Caco-2 (cell line): ENCODE data around the gene ZNF557. TPM values are rescaled to one million over a fixed set of nuclear protein-coding genes. Genes with fewer than 3 reads are reported as not detected.
"Not testable (repeated sequence)": the region's sequence is repeated elsewhere in the genome, so short reads cannot be mapped to it uniquely, and the experiment has no call there.

Experiments
- Bru-seq: library from RNA; stranded (reverse); fragments of 400-500 nt; gene quantifications from one replicate; lab custom pipeline; 2021; lab: Mats Ljungman, UMichigan
- BruChase-seq, 2 experiments: library from RNA; stranded (reverse); fragments of 400-500 nt; gene quantifications; one replicate each; lab custom pipeline; 2021; lab: Mats Ljungman, UMichigan
- BruUV-seq: library from RNA; stranded (reverse); fragments of 400-500 nt; replicated peaks from 2 replicates; lab custom pipeline; 2021; lab: Mats Ljungman, UMichigan
- CTCF ChIA-PET: fragments of 300-600 bp; sonication (Branson Sonifier 250); formaldehyde crosslinking; loops from one replicate; lab custom pipeline; 2022; ENCODE audit warnings: antibody characterized with exemption; lab: Charles Lee
- POLR2A ChIA-PET: fragments of 300-600 bp; sonication (Branson Sonifier 250); formaldehyde crosslinking; loops from one replicate; lab custom pipeline; 2022; ENCODE audit warnings: antibody characterized with exemption; lab: Charles Lee
- DNase-seq, 2 experiments: peaks; one replicate each; pipeline versions ENCODE4 v3.0.0 to v3.0.0-alpha.2; 2020 to 2022
- H3K27me3 ChIP-seq: replicated peaks from 2 replicates; pipeline ENCODE4 v1.6.0; 2011; ENCODE audit warnings: low read length; ENCODE audit not compliant: control insufficient read depth, insufficient read depth
- H3K36me3 ChIP-seq: 2 replicates; pipeline ENCODE4 v1.5.1; 2011; ENCODE audit warnings: low read length; ENCODE audit not compliant: control insufficient read depth, insufficient read depth
- H3K4me1 ChIP-seq: fragments of 250-450 bp; sonication (Bioruptor Pico); 2 replicates; pipeline ENCODE4 v1.5.1; 2020; ENCODE audit warnings: mild to moderate bottlenecking
- H3K4me3 ChIP-seq: 2 replicates; pipeline ENCODE4 v1.5.1; 2011; ENCODE audit warnings: low read depth, mild to moderate bottlenecking, control low read depth, low read length
- H3K9me3 ChIP-seq: fragments of 250-450 bp; sonication (Bioruptor Pico); 2 replicates; pipeline ENCODE4 v1.5.1; 2020; ENCODE audit warnings: mild to moderate bottlenecking, moderate library complexity
- H3K27ac Mint-ChIP-seq: one replicate; pipeline ENCODE4 v1.8.0; 2022; ENCODE audit warnings: mixed read lengths; ENCODE audit not compliant: unreplicated experiment
- H3K27me3 Mint-ChIP-seq: one replicate; pipeline ENCODE4 v1.8.0; 2022; ENCODE audit warnings: mixed read lengths; ENCODE audit not compliant: insufficient read depth, unreplicated experiment
- H3K36me3 Mint-ChIP-seq: one replicate; pipeline ENCODE4 v1.8.0; 2022; ENCODE audit warnings: mild to moderate bottlenecking, mixed read lengths; ENCODE audit not compliant: insufficient read depth, unreplicated experiment
- H3K4me1 Mint-ChIP-seq: one replicate; pipeline ENCODE4 v1.8.0; 2022; ENCODE audit warnings: low read depth, mixed read lengths; ENCODE audit not compliant: unreplicated experiment
- H3K4me3 Mint-ChIP-seq: one replicate; pipeline ENCODE4 v1.8.0; 2022; ENCODE audit warnings: mild to moderate bottlenecking, moderate library complexity, mixed read lengths; ENCODE audit not compliant: unreplicated experiment
- H3K9me3 Mint-ChIP-seq: one replicate; pipeline ENCODE4 v1.8.0; 2022; ENCODE audit warnings: mixed read lengths; ENCODE audit not compliant: unreplicated experiment
- intact Hi-C: fragments of 100-400 bp; cut with micrococcal nuclease; formaldehyde crosslinking; loops from one replicate; pipeline ENCODE4 v1.10.0; 2022; ENCODE audit not compliant: unreplicated experiment
- long read RNA-seq: library from polyadenylated mRNA; stranded (forward); transcript quantifications from one replicate; pipeline ENCODE4 v2.0.0, GENCODE V29; 2022
- total RNA-seq: library from RNA; stranded (reverse); gene quantifications from 2 replicates; pipeline ENCODE4 v1.2.3, GENCODE V29; 2022
- TF ChIP-seq, protein P1 (sequence below), 2 experiments: fragments of 200-600 bp in 1 of 2; IDR thresholded peaks; 1 replicate in 1 of 2; 2 replicates in 1 of 2; pipeline versions ENCODE4 v1.5.1 to v1.8.0; 2011 to 2022; ENCODE audit warnings: antibody characterized with exemption in 1 of 2, control low read depth in 1 of 2, inconsistent platforms in 1 of 2, low read depth in 1 of 2, low read length in 1 of 2, mild to moderate bottlenecking in 1 of 2, moderate library complexity in 1 of 2; ENCODE audit not compliant: insufficient read depth in 1 of 2, severe bottlenecking in 1 of 2, unreplicated experiment in 1 of 2

The ZNF557 gene
- total RNA-seq (8.3 and 8.8 TPM in 2 replicates), Bru-seq, nascent RNA (percentile 71 among the genes with signal in this experiment), BruChase-seq, experiment 1, labeled RNA remaining after a 2-hour chase (percentile 73 among the genes with signal in this experiment), BruChase-seq, experiment 2, labeled RNA remaining after a 6-hour chase (percentile 67 among the genes with signal in this experiment)
- long read RNA-seq, transcript ZNF557-201 (8 exons, 2,268 nt): major isoform, 6 of 13 reads
- long read RNA-seq, partial matches to known transcripts: 2 of 13 reads
- long read RNA-seq, other reads (novel, unspliced or antisense): 5 of 13 reads

GRCh38 chr19:7069042-7069903 lies at the start of gene ZNF557:
Gene ZNF557, plus strand, starts transcription at chr19:7069703. Its CDS starts 5,372 bp downstream, at chr19:7075075.
- Mint-ChIP-seq H3K27ac (peak within 1 kb of the TSS; percentile 70), H3K36me3 (peaks cover 38% of the 10 kb centered on the region), H3K27me3 (no peaks in the 10 kb centered on the region), H3K4me3 (peak within 1 kb of the TSS; percentile 72), H3K9me3 (peaks cover 9% of the 10 kb centered on the region), H3K4me1 (peaks cover 7% of the 10 kb centered on the region)
- peaks cover 6% of the 10 kb centered on the region; the same call in 1 of the 2 replicates for H3K9me3 ChIP-seq
- CTCF ChIA-PET: interaction anchor here (0.6 to 1.0 kb wide), 4 partner anchors 30 to 714 kb away, joined by 4 to 7 read pairs (median 4); no protein-coding TSS in a partner anchor
- intact Hi-C loops: no loop called here
- peak within 1 kb of the TSS; percentile 80 for H3K4me3 ChIP-seq
- H3K4me1 ChIP-seq: no peaks in the 10 kb centered on the region
- POLR2A ChIA-PET: interaction anchor here (0.5 to 1.6 kb wide), 8 partner anchors 8 to 1321 kb away, joined by 3 to 28 read pairs (median 4); partner anchors contain the start of genes ALKBH7 and RAB11B
- peak; percentile 97 to 98 for DNase-seq
- peaks cover 1% of the 10 kb centered on the region for H3K36me3 ChIP-seq
- BruUV-seq: no TSS peak
- TF ChIP-seq, protein P1, sequence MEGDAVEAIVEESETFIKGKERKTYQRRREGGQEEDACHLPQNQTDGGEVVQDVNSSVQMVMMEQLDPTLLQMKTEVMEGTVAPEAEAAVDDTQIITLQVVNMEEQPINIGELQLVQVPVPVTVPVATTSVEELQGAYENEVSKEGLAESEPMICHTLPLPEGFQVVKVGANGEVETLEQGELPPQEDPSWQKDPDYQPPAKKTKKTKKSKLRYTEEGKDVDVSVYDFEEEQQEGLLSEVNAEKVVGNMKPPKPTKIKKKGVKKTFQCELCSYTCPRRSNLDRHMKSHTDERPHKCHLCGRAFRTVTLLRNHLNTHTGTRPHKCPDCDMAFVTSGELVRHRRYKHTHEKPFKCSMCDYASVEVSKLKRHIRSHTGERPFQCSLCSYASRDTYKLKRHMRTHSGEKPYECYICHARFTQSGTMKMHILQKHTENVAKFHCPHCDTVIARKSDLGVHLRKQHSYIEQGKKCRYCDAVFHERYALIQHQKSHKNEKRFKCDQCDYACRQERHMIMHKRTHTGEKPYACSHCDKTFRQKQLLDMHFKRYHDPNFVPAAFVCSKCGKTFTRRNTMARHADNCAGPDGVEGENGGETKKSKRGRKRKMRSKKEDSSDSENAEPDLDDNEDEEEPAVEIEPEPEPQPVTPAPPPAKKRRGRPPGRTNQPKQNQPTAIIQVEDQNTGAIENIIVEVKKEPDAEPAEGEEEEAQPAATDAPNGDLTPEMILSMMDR (IDR thresholded peaks at IDR 0.05; ENCODE audit: insufficient read depth in 1 of 2, low read depth in 1 of 2, low read length in 1 of 2, severe bottlenecking in 1 of 2, unreplicated experiment in 1 of 2): no peak
- H3K27me3 ChIP-seq: no peaks in the 10 kb centered on the region

DNA sequence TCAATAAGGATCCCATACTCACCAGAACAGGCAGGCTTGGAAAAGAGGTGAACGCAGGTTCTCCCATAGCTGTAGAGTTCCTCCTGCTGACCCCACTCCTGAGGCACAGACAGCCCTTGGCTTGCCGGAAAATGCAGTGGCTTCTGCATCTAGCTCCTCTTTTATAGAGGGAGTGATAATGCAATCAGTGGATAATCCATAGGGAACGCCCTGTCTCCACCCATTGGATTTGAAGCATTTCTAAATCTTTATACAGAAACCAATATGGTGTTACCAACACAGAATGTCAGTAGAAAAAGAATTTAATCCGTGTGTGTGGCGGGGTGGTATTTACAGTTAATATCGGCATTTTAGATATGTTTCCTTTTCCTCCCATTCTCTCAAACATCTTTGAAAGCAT lies 48.2 kb upstream of the ZNF557 start, which contains the start of gene MBD3L2B:
TSS of gene MBD3L2B (minus strand) at position 101 of the 400 bp plus-strand sequence. CDS start at position 67, 34 bp downstream.
- POLR2A ChIA-PET, H3K9me3 Mint-ChIP-seq: not testable (repeated sequence)

DNA sequence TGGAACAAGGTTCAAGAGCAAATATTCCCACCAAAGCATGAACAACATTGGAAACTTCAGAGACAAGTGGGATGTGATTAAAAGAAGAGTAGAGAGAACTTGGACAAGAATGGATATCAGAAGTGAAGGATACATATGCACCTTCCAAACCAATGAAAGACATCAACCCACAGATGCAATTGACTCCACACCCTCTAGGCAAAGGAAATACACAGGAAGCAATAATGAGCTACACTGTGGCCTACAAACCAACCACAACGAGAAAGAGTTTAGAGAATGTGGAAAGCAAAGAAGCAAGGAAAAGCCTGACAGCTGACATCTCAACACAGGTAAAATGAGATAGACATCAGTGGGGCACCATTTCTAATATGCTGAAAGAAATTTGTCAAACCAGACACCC lies 40.7 kb upstream of the ZNF557 start:
- H3K9me3 ChIP-seq, POLR2A ChIA-PET, H3K36me3 Mint-ChIP-seq, intact Hi-C loops, CTCF ChIA-PET, H3K36me3 ChIP-seq, H3K4me1 ChIP-seq, H3K27ac Mint-ChIP-seq, DNase-seq, H3K9me3 Mint-ChIP-seq, BruUV-seq, H3K27me3 Mint-ChIP-seq, H3K4me1 Mint-ChIP-seq, H3K4me3 Mint-ChIP-seq, H3K4me3 ChIP-seq, H3K27me3 ChIP-seq: not testable (repeated sequence)

More for the DNA sequence above, 48.2 kb upstream of the ZNF557 start, which contains the start of gene MBD3L2B:
- H3K4me1 Mint-ChIP-seq, H3K4me3 ChIP-seq, DNase-seq, H3K9me3 ChIP-seq, H3K36me3 ChIP-seq, H3K4me3 Mint-ChIP-seq, H3K27ac Mint-ChIP-seq, H3K36me3 Mint-ChIP-seq, CTCF ChIA-PET, H3K27me3 Mint-ChIP-seq, H3K4me1 ChIP-seq, intact Hi-C loops, BruUV-seq, H3K27me3 ChIP-seq: not testable (repeated sequence)

- DNase-seq, BruUV-seq, H3K36me3 ChIP-seq, POLR2A ChIA-PET, H3K36me3 Mint-ChIP-seq, H3K4me1 ChIP-seq, H3K27me3 Mint-ChIP-seq, H3K27ac Mint-ChIP-seq, H3K9me3 ChIP-seq, H3K4me1 Mint-ChIP-seq, CTCF ChIA-PET, H3K4me3 Mint-ChIP-seq, intact Hi-C loops, H3K4me3 ChIP-seq, H3K9me3 Mint-ChIP-seq, H3K27me3 ChIP-seq: not testable (repeated sequence)
These were observed 39.2 kb upstream of the ZNF557 start, which contains the start of gene MBD3L5 for GRCh38 chr19:7030278-7030677. Gene MBD3L5, plus strand, starts transcription at chr19:7030578. Its CDS starts 34 bp downstream, at chr19:7030612.

DNA sequence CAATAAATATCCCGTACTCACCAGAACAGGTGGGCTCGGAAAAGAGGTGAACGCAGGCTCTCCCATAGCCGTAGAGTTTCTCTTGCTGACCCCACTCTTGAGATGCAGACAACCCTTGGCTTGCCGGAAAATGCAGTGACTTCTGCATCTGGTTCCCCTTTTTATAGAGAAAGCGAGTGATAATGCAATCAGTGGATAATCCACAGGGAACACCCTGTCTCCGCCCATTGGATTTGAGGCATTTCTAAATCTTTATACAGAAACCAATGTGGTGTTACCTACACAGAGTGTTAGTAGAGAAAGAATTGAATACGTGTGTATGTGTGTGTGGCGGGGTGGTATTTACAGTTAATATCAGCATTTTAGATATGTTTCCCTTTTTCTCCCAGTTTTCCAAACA lies 29.4 kb upstream of the ZNF557 start, which contains the start of gene MBD3L4:
TSS of gene MBD3L4 (minus strand) at position 101 of the 400 bp plus-strand sequence. CDS start at position 66, 35 bp downstream.
- H3K9me3 Mint-ChIP-seq, H3K4me3 Mint-ChIP-seq, H3K4me1 Mint-ChIP-seq, H3K36me3 ChIP-seq, intact Hi-C loops, H3K36me3 Mint-ChIP-seq, POLR2A ChIA-PET, H3K27me3 Mint-ChIP-seq, H3K27me3 ChIP-seq, H3K4me3 ChIP-seq, DNase-seq, H3K9me3 ChIP-seq, BruUV-seq, H3K4me1 ChIP-seq, CTCF ChIA-PET, H3K27ac Mint-ChIP-seq: not testable (repeated sequence)
